ENCODE measurements around the gene TOMT. TPM values are rescaled to one million over a fixed set of nuclear protein-coding genes. Genes with fewer than 3 reads are reported as not detected.

Gene TOMT
- polyA plus RNA-seq, 1 donor from 2014 or later = not detected

GRCh38 chr11:72080326-72081183 is 25.2 kb upstream of the TOMT start, which contains the start of the genes LRRC51 and NUMA1:
LRRC51 (plus strand) TSS chr11:72080850; CDS start chr11:72089084, 8,234 bp downstream.
NUMA1 (minus strand) TSS chr11:72080542; CDS start chr11:72035943, 44,599 bp downstream.
- Mint-ChIP-seq H3K27ac (peak within 1 kb of the TSS; percentile 92 to 98 (median 92)), H3K4me1 (peaks cover 29 to 31% (median 30%) of the 10 kb centered on the region in 3 donors), H3K27me3 (peaks cover 1% of the 10 kb centered on the region), H3K9me3 (no peaks in the 10 kb centered on the region), H3K36me3 (no peaks in the 10 kb centered on the region), H3K4me3 (peak within 1 kb of the TSS; percentile 86 to 96 (median 92))

DNA sequence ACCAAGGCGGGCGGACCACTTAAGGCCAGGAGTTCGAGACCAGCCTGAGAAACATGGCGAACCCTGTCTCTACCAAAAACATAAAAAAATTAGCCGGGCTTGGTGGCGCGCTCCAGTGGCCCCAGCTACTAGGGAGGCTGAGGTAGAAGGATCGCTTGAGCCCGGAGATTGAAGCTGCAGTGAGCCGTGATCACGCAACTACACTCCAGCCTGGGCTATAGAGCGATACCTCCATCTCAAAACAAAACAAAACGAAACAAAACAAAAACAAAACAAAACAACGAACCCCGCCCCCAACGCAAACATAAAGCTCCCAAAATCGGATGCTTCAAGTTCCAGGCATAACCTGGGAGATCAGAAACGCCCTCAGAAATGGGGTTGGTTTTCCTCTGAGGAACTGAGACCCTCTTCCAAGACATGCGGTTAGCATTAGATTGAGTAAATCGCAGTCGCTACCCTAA is 24.5 kb upstream of the TOMT start:
- Mint-ChIP-seq H3K4me3 (peak overlapping the region; percentile 86 to 96 (median 92)), H3K27ac (peak overlapping the region; percentile 92 to 98 (median 92)), H3K9me3 (no peaks in the 10 kb centered on the region), H3K36me3 (no peaks in the 10 kb centered on the region), H3K27me3 (peaks cover 1% of the 10 kb centered on the region), H3K4me1 (peaks cover 28 to 29% (median 29%) of the 10 kb centered on the region in 3 donors)

- Mint-ChIP-seq H3K27me3 (peaks cover 1% of the 10 kb centered on the region), H3K9me3 (no peaks in the 10 kb centered on the region), H3K4me1 (peaks cover 26 to 28% (median 27%) of the 10 kb centered on the region in 3 donors), H3K36me3 (no peaks in the 10 kb centered on the region), H3K4me3 (peak overlapping the region in 3 of 4 donors; percentile 11 to 96 (median 90)), H3K27ac (peak overlapping the region; percentile 60 to 92 (median 91))
These were observed 23.8 kb upstream of the TOMT start for GRCh38 chr11:72081821-72082453.

- Mint-ChIP-seq H3K27me3 (peaks cover 1% of the 10 kb centered on the region), H3K9me3 (no peaks in the 10 kb centered on the region), H3K4me3 (peak overlapping the region in 1 of 4 donors; percentile 23), H3K4me1 (peaks cover 18 to 23% (median 21%) of the 10 kb centered on the region in 3 donors), H3K36me3 (peaks cover 2% of the 10 kb centered on the region), H3K27ac (peak overlapping the region in 2 of 3 donors; percentile 27 to 51)
These were observed 22.3 kb upstream of the TOMT start for GRCh38 chr11:72083414-72083813.

DNA sequence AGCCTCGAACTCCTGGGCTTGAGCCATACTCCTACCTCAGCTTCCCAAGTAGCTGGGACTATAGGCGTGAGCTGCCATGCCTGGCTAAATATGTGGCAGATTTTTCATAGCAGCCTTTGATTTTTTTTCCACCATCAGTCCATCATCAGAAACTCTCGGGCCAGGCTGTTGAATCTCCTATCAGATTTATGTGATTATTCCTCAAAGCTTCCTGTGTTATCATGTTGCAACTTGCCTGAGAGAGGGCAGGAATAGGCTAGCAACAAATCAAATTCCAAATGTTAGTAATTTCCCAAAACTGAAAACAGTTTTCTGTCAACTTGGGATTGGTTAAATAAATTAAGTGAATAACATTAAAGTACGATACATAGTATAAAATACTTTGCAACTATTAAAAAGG is 21.6 kb upstream of the TOMT start:
- peaks cover 14 to 19% (median 16%) of the 10 kb centered on the region in 3 donors for H3K4me1 Mint-ChIP-seq
- no peak overlapping the region for H3K27ac Mint-ChIP-seq
- no peaks in the 10 kb centered on the region for H3K9me3 Mint-ChIP-seq
- no peak overlapping the region for H3K4me3 Mint-ChIP-seq
- peaks cover 1% of the 10 kb centered on the region for H3K27me3 Mint-ChIP-seq
- peaks cover 2% of the 10 kb centered on the region for H3K36me3 Mint-ChIP-seq

DNA sequence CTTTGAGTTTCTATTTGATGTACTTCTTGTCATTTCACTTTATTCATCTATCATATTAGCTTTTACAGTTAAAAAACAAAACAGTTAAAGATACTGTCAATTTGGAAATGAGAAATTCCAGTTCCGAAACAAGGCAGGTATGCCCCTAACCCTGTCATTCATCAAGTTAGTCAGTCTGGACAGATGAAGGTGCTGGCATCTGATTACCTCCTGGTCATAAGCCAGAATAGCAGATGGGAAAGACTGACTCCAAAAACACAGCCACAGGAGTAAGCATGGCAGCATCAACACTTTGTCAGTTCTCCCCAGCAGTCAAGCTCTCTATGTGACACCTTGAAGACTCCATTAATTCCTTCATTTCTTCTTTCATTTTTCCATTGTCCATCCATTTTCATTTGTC is 20.8 kb upstream of the TOMT start:
- H3K9me3 Mint-ChIP-seq = no peaks in the 10 kb centered on the region
- peaks cover 3% of the 10 kb centered on the region for H3K36me3 Mint-ChIP-seq
- no peak overlapping the region for H3K4me3 Mint-ChIP-seq
- H3K27ac Mint-ChIP-seq = no peak overlapping the region
- peaks cover 1% of the 10 kb centered on the region for H3K27me3 Mint-ChIP-seq
- peaks cover 11 to 14% (median 12%) of the 10 kb centered on the region in 3 donors for H3K4me1 Mint-ChIP-seq

DNA sequence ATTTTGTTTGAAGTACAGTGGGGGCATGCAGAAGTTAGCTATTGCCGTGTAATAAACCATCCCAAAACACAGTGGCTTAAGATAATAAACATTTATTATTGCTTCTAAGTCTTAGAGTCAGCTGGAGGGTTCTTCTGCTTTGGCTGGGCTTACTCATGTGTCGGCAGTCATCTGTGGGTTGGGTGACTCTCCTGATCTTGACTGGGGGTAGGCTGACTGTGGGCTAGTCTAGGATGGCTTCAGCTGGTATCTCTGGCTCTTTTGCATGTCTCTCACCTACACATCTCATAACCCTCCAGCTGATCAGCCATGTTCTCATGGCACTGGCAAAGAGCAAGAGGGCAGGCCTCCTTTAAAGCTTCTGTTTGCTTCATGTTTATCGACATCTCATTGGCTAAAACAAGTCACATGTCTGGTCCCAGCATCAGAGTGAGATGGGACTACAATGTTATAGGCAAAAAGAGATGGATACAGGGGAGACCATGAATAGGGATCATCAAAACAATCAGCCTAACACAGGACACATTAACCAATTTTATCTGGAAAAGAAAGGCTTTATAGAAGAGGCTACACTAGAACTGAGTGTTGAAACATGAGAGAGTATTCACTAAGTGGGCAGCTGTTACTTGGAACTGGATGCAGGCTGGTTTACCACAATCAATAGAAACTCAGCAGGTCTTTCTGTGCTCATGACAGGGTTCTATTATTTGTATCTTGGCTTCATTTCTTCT is 19.9 kb upstream of the TOMT start:
- Mint-ChIP-seq H3K36me3 (peaks cover 3% of the 10 kb centered on the region), H3K9me3 (no peaks in the 10 kb centered on the region), H3K4me3 (no peak overlapping the region), H3K27ac (peak overlapping the region in 2 of 3 donors; percentile 31 to 61), H3K27me3 (no peaks in the 10 kb centered on the region), H3K4me1 (peaks cover 7 to 12% (median 8%) of the 10 kb centered on the region in 3 donors)

- Mint-ChIP-seq H3K4me1 (peaks cover 12% of the 10 kb centered on the region in 3 donors), H3K9me3 (no peaks in the 10 kb centered on the region), H3K4me3 (no peak overlapping the region), H3K36me3 (peaks cover 3% of the 10 kb centered on the region), H3K27ac (peak overlapping the region in 1 of 3 donors; percentile 10), H3K27me3 (no peaks in the 10 kb centered on the region)
These were observed 17.5 kb upstream of the TOMT start for GRCh38 chr11:72088076-72088808.

DNA sequence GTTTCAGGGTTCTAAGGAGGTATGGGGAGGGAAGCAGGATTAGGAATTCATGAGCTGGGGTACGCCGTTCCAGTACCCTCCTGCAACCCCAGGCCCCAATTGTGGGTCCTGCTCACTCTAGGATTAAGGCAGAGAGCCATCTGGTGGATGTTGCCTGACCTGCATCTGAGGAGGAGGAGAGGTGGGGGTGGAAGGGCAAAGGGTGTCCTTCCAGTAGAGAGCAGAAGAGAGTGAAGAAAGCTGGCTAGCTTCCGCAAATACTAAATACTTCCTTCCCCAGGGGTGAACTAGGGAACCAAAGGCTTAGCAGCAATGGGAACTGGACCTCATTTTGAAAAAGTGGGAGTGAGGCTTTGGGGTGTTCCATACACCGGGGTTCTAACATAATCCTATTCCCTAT is 14.4 kb upstream of the TOMT start:
- Mint-ChIP-seq H3K9me3 (no peaks in the 10 kb centered on the region), H3K27ac (peak overlapping the region in 1 of 3 donors; percentile 87), H3K27me3 (no peaks in the 10 kb centered on the region), H3K4me1 (peaks cover 12% of the 10 kb centered on the region in 3 donors), H3K4me3 (no peak overlapping the region), H3K36me3 (peaks cover 3% of the 10 kb centered on the region)

- Mint-ChIP-seq H3K4me3 (peak overlapping the region in 1 of 4 donors; percentile 45), H3K9me3 (no peaks in the 10 kb centered on the region), H3K36me3 (peaks cover 6% of the 10 kb centered on the region), H3K27me3 (no peaks in the 10 kb centered on the region), H3K27ac (peak overlapping the region in 1 of 3 donors; percentile 65), H3K4me1 (peaks cover 29 to 31% (median 31%) of the 10 kb centered on the region in 3 donors)
These were observed 7.0 kb upstream of the TOMT start for GRCh38 chr11:72098741-72099140.

- Mint-ChIP-seq H3K4me3 (peak overlapping the region in 1 of 4 donors; percentile 75), H3K4me1 (peaks cover 35 to 37% (median 37%) of the 10 kb centered on the region in 3 donors), H3K9me3 (peaks cover 0 to 2% (median 0%) of the 10 kb centered on the region in 3 donors), H3K27ac (peak overlapping the region in 2 of 3 donors; percentile 13 to 65), H3K27me3 (no peaks in the 10 kb centered on the region), H3K36me3 (peaks cover 7% of the 10 kb centered on the region)
These were observed 5.7 kb upstream of the TOMT start for GRCh38 chr11:72100009-72100408.

GRCh38 chr11:72100462-72100861 is 5.3 kb upstream of the TOMT start:
- peaks cover 11% of the 10 kb centered on the region for H3K36me3 Mint-ChIP-seq
- peak overlapping the region in 2 of 3 donors; percentile 13 to 64 for H3K27ac Mint-ChIP-seq
- H3K4me1 Mint-ChIP-seq = peaks cover 35 to 37% (median 37%) of the 10 kb centered on the region in 3 donors
- no peaks in the 10 kb centered on the region for H3K27me3 Mint-ChIP-seq
- peaks cover 0 to 2% (median 0%) of the 10 kb centered on the region in 3 donors for H3K9me3 Mint-ChIP-seq
- peak overlapping the region in 1 of 4 donors; percentile 75 for H3K4me3 Mint-ChIP-seq

GRCh38 chr11:72102162-72102561 is 3.6 kb upstream of the TOMT start:
- H3K27me3 Mint-ChIP-seq = no peaks in the 10 kb centered on the region
- H3K4me1 Mint-ChIP-seq = peaks cover 34 to 37% (median 36%) of the 10 kb centered on the region in 3 donors
- H3K9me3 Mint-ChIP-seq = peaks cover 0 to 2% (median 0%) of the 10 kb centered on the region in 3 donors
- peak overlapping the region; percentile 95 to 98 (median 97) for H3K27ac Mint-ChIP-seq
- H3K4me3 Mint-ChIP-seq = peak overlapping the region; percentile 75 to 98 (median 92)
- H3K36me3 Mint-ChIP-seq = peaks cover 11% of the 10 kb centered on the region

GRCh38 chr11:72102631-72102945 is 3.1 kb upstream of the TOMT start:
- Mint-ChIP-seq H3K27me3 (no peaks in the 10 kb centered on the region), H3K36me3 (peaks cover 11% of the 10 kb centered on the region), H3K4me1 (peaks cover 33 to 38% (median 35%) of the 10 kb centered on the region in 3 donors), H3K9me3 (peaks cover 0 to 2% (median 0%) of the 10 kb centered on the region in 3 donors), H3K4me3 (peak overlapping the region; percentile 75 to 98 (median 92)), H3K27ac (peak overlapping the region; percentile 95 to 98 (median 97))

Measured in IgD-negative memory B cell (primary cell).